G401.6 (cell line): ENCODE measurements around the gene USP9X.
"Not testable (repeated sequence)": the region's sequence is repeated elsewhere in the genome, so short reads cannot be mapped to it uniquely, and the experiment has no call there.

Experiments
- FAIRE-seq: peaks from 2 replicates; lab custom pipeline; 2012; peaks lifted over from hg19 to GRCh38; lab: Jason Lieb, UNC

USP9X gene

GRCh38 chrX:41192880-41193279 lies 107.6 kb downstream of the USP9X start:
- FAIRE-seq = no peak

GRCh38 chrX:41198410-41198809 lies 113.2 kb downstream of the USP9X start:
- FAIRE-seq = no peak

GRCh38 chrX:41200785-41201184 lies 115.5 kb downstream of the USP9X start:
- no peak for FAIRE-seq

- FAIRE-seq = no peak
Measured at GRCh38 chrX:41209853-41210252, 124.6 kb downstream of the USP9X start.

- no peak for FAIRE-seq
Measured at GRCh38 chrX:41224605-41225004, 139.4 kb downstream of the USP9X start.

GRCh38 chrX:41233988-41234387 lies 148.7 kb downstream of the USP9X start:
- FAIRE-seq = no peak

- not testable (repeated sequence) for FAIRE-seq
Measured at GRCh38 chrX:41234471-41234870, 149.2 kb downstream of the USP9X start.

- FAIRE-seq = no peak
Measured at GRCh38 chrX:41234962-41235361, 149.7 kb downstream of the USP9X start.

GRCh38 chrX:41236629-41237028 lies 151.4 kb downstream of the USP9X start:
- no peak for FAIRE-seq

GRCh38 chrX:41240509-41240908 lies 155.3 kb downstream of the USP9X start:
- no peak for FAIRE-seq

GRCh38 chrX:41241962-41242361 lies 156.7 kb downstream of the USP9X start:
- FAIRE-seq = no peak

- FAIRE-seq = no peak
Measured at GRCh38 chrX:41245641-41246040, 160.4 kb downstream of the USP9X start.

GRCh38 chrX:41250867-41251266 lies 165.6 kb downstream of the USP9X start:
- no peak for FAIRE-seq

GRCh38 chrX:41257801-41258200 lies 172.6 kb downstream of the USP9X start:
- no peak for FAIRE-seq

- no peak for FAIRE-seq
Measured at GRCh38 chrX:41258226-41258625, 173.0 kb downstream of the USP9X start.

- no peak for FAIRE-seq
Measured at GRCh38 chrX:41258871-41259270, 173.6 kb downstream of the USP9X start.

- FAIRE-seq = no peak
Measured at GRCh38 chrX:41259516-41259915, 174.3 kb downstream of the USP9X start.

- no peak for FAIRE-seq
Measured at GRCh38 chrX:41265615-41266014, 180.4 kb downstream of the USP9X start.

GRCh38 chrX:41273638-41274037 lies 188.4 kb downstream of the USP9X start:
- FAIRE-seq = no peak

GRCh38 chrX:41275661-41276609 lies 190.7 kb downstream of the USP9X start:
- FAIRE-seq = no peak

GRCh38 chrX:41276661-41277506 lies 191.6 kb downstream of the USP9X start:
- no peak for FAIRE-seq

GRCh38 chrX:41282307-41282706 lies 197.1 kb downstream of the USP9X start:
- FAIRE-seq = not testable (repeated sequence)

- FAIRE-seq = not testable (repeated sequence)
Measured at GRCh38 chrX:41285928-41286327, 200.7 kb downstream of the USP9X start.
